K562 (cell line): ENCODE results near the gene CACNA2D3.

Source experiments
- RAD21 ChIP-seq, 2 experiments: fragments of 250-450 bp in 1 of 2; fragments of 450-650 bp in 1 of 2; sonication (Bioruptor Pico) in 1 of 2; formaldehyde crosslinking in 1 of 2; IDR thresholded peaks in 1 of 2; conservative IDR thresholded peaks in 1 of 2; 2 replicates each; pipeline versions ENCODE4 v1.4.0 to v1.8.0; 2020 to 2022; ENCODE audit warnings: mild to moderate bottlenecking in 2 of 2, moderate library complexity in 1 of 2
- SIN3B ChIP-seq: fragments of 450-650 bp; IDR thresholded peaks from 2 replicates; pipeline ENCODE4 v1.6.1; 2017; ENCODE audit warnings: low read depth, mild to moderate bottlenecking, moderate library complexity
- TRIM24 ChIP-seq, 2 experiments: fragments of 450-650 bp; IDR thresholded peaks; 2 replicates each; pipeline ENCODE4 v1.6.1; 2016
- ZBTB5 ChIP-seq: fragments of 450-650 bp; IDR thresholded peaks from 2 replicates; pipeline ENCODE4 v1.6.1; 2017; ENCODE audit warnings: antibody characterized with exemption

- TF ChIP-seq TRIM24 (IDR thresholded peaks at IDR 0.05) (no peak), ZBTB5 (no peak), RAD21 (CRISPR knock-in tag; conservative IDR thresholded peaks at IDR 0.05 in 1 of 2, IDR thresholded peaks at IDR 0.05 in 1 of 2) (no peak), SIN3B (no peak)
These were observed 137.3 kb downstream of the CACNA2D3 start for GRCh38 chr3:54259636-54260035.
